PC-3 (cell line): Measurements from ENCODE around the gene LENEP. TPM values are rescaled to one million over a fixed set of nuclear protein-coding genes. Genes with fewer than 3 reads are reported as not detected.

Source experiments
- ATAC-seq: fragments of 200-7000 bp; cut with Tn5 transposase; 2 replicates; pipeline ENCODE4 v1.9.1; 2020; ENCODE audit warnings: mild to moderate bottlenecking, moderate library complexity
- BruUV-seq: library from RNA; stranded (reverse); fragments of 400-500 nt; replicated peaks from 2 replicates; lab custom pipeline; 2021; lab: Mats Ljungman, UMichigan
- CTCF ChIA-PET: fragments of 300-600 bp; sonication (Branson Sonifier 250); formaldehyde crosslinking; loops from one replicate; lab custom pipeline; 2022; ENCODE audit warnings: antibody characterized with exemption; lab: Charles Lee
- POLR2A ChIA-PET: fragments of 300-600 bp; sonication (Branson Sonifier 250); formaldehyde crosslinking; loops from one replicate; lab custom pipeline; 2022; ENCODE audit warnings: antibody characterized with exemption; ENCODE audit not compliant: unreplicated experiment; lab: Charles Lee
- DNase-seq: peaks from one replicate; pipeline ENCODE4 v3.0.0-alpha.2; 2015
- H2AFZ ChIP-seq: fragments of 300-600 bp; sonication (generic); 2 replicates; pipeline ENCODE4 v1.6.0; 2016; ENCODE audit warnings: antibody characterized with exemption, low read length
- H3F3A ChIP-seq: fragments of 300-600 bp; sonication (generic); one replicate; pipeline ENCODE4 v1.6.0; 2017; ENCODE audit warnings: antibody characterized with exemption, low read length, control low read depth, mild to moderate bottlenecking; ENCODE audit not compliant: unreplicated experiment
- H3K27ac ChIP-seq: fragments of 300-600 bp; sonication (generic); 2 replicates; pipeline ENCODE4 v1.5.1; 2016; ENCODE audit warnings: mild to moderate bottlenecking, low read length
- H3K27me3 ChIP-seq: fragments of 300-600 bp; sonication (generic); 2 replicates; pipeline ENCODE4 v1.6.1; 2016; ENCODE audit warnings: low read length, mixed read lengths
- H3K36me3 ChIP-seq: fragments of 300-600 bp; sonication (generic); 2 replicates; pipeline ENCODE4 v1.6.1; 2016; ENCODE audit warnings: low read depth, mixed run types, low read length, mixed read lengths
- H3K4me1 ChIP-seq: fragments of 300-600 bp; sonication (generic); 2 replicates; pipeline ENCODE4 v1.5.1; 2016; ENCODE audit warnings: low read length; ENCODE audit not compliant: insufficient read depth
- H3K4me2 ChIP-seq: fragments of 300-600 bp; sonication (generic); 2 replicates; pipeline ENCODE4 v1.6.0; 2016; ENCODE audit warnings: low read length
- H3K4me3 ChIP-seq: fragments of 300-600 bp; sonication (generic); 2 replicates; pipeline ENCODE4 v1.5.1; 2016; ENCODE audit warnings: mild to moderate bottlenecking, low read length, mixed read lengths
- H3K79me2 ChIP-seq: fragments of 300-600 bp; sonication (generic); 2 replicates; pipeline ENCODE4 v1.6.1; 2017; ENCODE audit warnings: low read length, mixed read lengths
- H3K9ac ChIP-seq: fragments of 300-600 bp; sonication (generic); 2 replicates; pipeline ENCODE4 v1.6.0; 2016; ENCODE audit warnings: mild to moderate bottlenecking, low read length
- H3K9me2 ChIP-seq: fragments of 300-600 bp; sonication (generic); replicated peaks from 2 replicates; pipeline ENCODE4 v1.6.1; 2016; ENCODE audit warnings: mixed run types, low read length, mixed read lengths
- H3K9me3 ChIP-seq: fragments of 300-600 bp; sonication (generic); 2 replicates; pipeline ENCODE4 v1.6.1; 2016; ENCODE audit warnings: low read length, mixed read lengths
- H4K20me1 ChIP-seq: fragments of 300-600 bp; sonication (generic); 2 replicates; pipeline ENCODE4 v1.6.1; 2016; ENCODE audit warnings: low read length, mixed read lengths
- CTCF ChIP-seq: fragments of 300-600 bp; sonication (generic); conservative IDR thresholded peaks from 2 replicates; pipeline ENCODE4 v1.5.1; 2017; ENCODE audit warnings: antibody characterized with exemption, low read depth, mild to moderate bottlenecking, low read length
- EZH2 ChIP-seq: fragments of 300-600 bp; sonication (generic); IDR thresholded peaks from one replicate; pipeline ENCODE4 v1.6.1; 2017; ENCODE audit warnings: antibody characterized with exemption, mild to moderate bottlenecking, low read length; ENCODE audit not compliant: unreplicated experiment
- EZH2phosphoT487 ChIP-seq: fragments of 300-600 bp; sonication (generic); IDR thresholded peaks from 2 replicates; pipeline ENCODE4 v1.6.1; 2018; ENCODE audit warnings: mild to moderate bottlenecking, antibody characterized with exemption, low read length, borderline replicate concordance
- intact Hi-C: fragments of 100-400 bp; cut with micrococcal nuclease; formaldehyde crosslinking; loops from 2 replicates; pipeline ENCODE4 v1.9.0; 2023
- total RNA-seq: library from RNA; depleted of rRNA; stranded (reverse); fragments of >200 nt; gene quantifications from 2 replicates; pipeline ENCODE4 v1.2.3, GENCODE V29; 2014

LENEP gene
- total RNA-seq, 1 experiment from 2014 or later: not detected

GRCh38 chr1:155006601-155007101, 13.3 kb downstream of the LENEP start:
- no peak overlapping the region for H3K9ac ChIP-seq
- peaks cover 91% of the 10 kb centered on the region for H3K79me2 ChIP-seq
- ChIA-PET CTCF (no interaction called here), POLR2A (interaction anchor here (0.6 kb wide), 1 partner anchor 10 kb away, joined by 3 read pairs; no protein-coding TSS in a partner anchor)
- H3K4me2 ChIP-seq: peak overlapping the region; percentile 98
- no peaks in the 10 kb centered on the region for H3K9me3 ChIP-seq
- DNase-seq: no peak
- 0 out of 2 replicates have a peak, but pooled peaks cover 3% of the 10 kb centered on the region for H4K20me1 ChIP-seq
- H3F3A ChIP-seq: peaks cover 4% of the 10 kb centered on the region
- TF ChIP-seq EZH2: no peak
- TF ChIP-seq EZH2phosphoT487: no peak
- no peak for TF ChIP-seq CTCF
- no peaks in the 10 kb centered on the region for H3K27me3 ChIP-seq
- H3K9me2 ChIP-seq: no peaks in the 10 kb centered on the region
- no peak overlapping the region for H3K4me3 ChIP-seq
- peaks cover 16% of the 10 kb centered on the region; the same call in 1 of the 2 replicates for H3K36me3 ChIP-seq
- ATAC-seq: no peak
- no TSS peak for BruUV-seq
- no peak overlapping the region for H2AFZ ChIP-seq
- no peak overlapping the region for H3K27ac ChIP-seq
- intact Hi-C loops: no loop called here
- peaks cover 37% of the 10 kb centered on the region for H3K4me1 ChIP-seq

- peaks cover 96% of the 10 kb centered on the region for H3K79me2 ChIP-seq
- intact Hi-C loops: no loop called here
- POLR2A ChIA-PET: no interaction called here
- H3K36me3 ChIP-seq: peaks cover 17% of the 10 kb centered on the region; the same call in 1 of the 2 replicates
- ATAC-seq (no peak), DNase-seq (no peak)
- H3K9me2 ChIP-seq: no peaks in the 10 kb centered on the region
- H3K9ac ChIP-seq: no peak overlapping the region
- H2AFZ ChIP-seq: no peak overlapping the region
- no peaks in the 10 kb centered on the region for H3K9me3 ChIP-seq
- no peaks in the 10 kb centered on the region for H3K27me3 ChIP-seq
- no TSS peak for BruUV-seq
- CTCF ChIA-PET: no interaction called here
- H4K20me1 ChIP-seq: 0 out of 2 replicates have a peak, but pooled peaks cover 3% of the 10 kb centered on the region
- peaks cover 37% of the 10 kb centered on the region for H3K4me1 ChIP-seq
- no peak overlapping the region for H3K4me3 ChIP-seq
- H3K27ac ChIP-seq: no peak overlapping the region
- peaks cover 4% of the 10 kb centered on the region for H3F3A ChIP-seq
- H3K4me2 ChIP-seq: no peak overlapping the region
- TF ChIP-seq EZH2phosphoT487 (no peak), EZH2 (no peak), CTCF (no peak)
Observed at GRCh38 chr1:155007251-155007828, 14.0 kb downstream of the LENEP start.
